ENCODE measurements around the gene SLC37A3.
A peak's percentile ranks its signal among the peaks of the same experiment; 100 is the strongest.

SLC37A3 gene

DNA sequence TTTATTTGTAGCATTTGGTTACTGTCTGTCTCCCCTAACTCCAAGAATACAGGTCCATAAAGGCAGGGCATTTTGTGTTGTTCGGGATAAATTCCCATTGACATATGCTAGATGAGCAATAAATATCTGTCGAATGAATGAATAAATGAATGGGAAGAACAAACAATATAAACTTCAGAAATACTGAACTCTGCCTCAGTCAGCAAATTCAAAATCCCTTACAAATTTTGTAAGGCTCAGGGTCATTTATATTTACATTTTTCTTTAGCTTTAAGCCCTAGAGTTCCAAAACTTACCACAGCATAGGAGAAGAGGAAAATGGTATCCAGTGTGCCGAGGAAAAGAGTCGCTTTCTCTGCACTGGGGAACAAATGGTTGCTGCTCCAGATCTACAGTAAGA is 29.0 kb downstream of the SLC37A3 start:
- H3K36me3 ChIP-seq, result peaks cover 94% of the 10 kb centered on the region
- H3K4me1 ChIP-seq (ENCODE audit: control insufficient read depth in 1 of 2, insufficient read depth in 1 of 2, low read depth in 1 of 2, low read length in 1 of 2), result no peaks in the 10 kb centered on the region
- TF ChIP-seq, protein P1, sequence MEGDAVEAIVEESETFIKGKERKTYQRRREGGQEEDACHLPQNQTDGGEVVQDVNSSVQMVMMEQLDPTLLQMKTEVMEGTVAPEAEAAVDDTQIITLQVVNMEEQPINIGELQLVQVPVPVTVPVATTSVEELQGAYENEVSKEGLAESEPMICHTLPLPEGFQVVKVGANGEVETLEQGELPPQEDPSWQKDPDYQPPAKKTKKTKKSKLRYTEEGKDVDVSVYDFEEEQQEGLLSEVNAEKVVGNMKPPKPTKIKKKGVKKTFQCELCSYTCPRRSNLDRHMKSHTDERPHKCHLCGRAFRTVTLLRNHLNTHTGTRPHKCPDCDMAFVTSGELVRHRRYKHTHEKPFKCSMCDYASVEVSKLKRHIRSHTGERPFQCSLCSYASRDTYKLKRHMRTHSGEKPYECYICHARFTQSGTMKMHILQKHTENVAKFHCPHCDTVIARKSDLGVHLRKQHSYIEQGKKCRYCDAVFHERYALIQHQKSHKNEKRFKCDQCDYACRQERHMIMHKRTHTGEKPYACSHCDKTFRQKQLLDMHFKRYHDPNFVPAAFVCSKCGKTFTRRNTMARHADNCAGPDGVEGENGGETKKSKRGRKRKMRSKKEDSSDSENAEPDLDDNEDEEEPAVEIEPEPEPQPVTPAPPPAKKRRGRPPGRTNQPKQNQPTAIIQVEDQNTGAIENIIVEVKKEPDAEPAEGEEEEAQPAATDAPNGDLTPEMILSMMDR (IDR thresholded peaks at IDR 0.05), result no peak
- H3K4me3 ChIP-seq (ENCODE audit: low read depth in 1 of 2, low read length in 1 of 2), result no peak overlapping the region
- no peaks in the 10 kb centered on the region for H3K27me3 ChIP-seq
- no peak overlapping the region for H3K27ac ChIP-seq
- H3K9me3 ChIP-seq, result no peaks in the 10 kb centered on the region

DNA sequence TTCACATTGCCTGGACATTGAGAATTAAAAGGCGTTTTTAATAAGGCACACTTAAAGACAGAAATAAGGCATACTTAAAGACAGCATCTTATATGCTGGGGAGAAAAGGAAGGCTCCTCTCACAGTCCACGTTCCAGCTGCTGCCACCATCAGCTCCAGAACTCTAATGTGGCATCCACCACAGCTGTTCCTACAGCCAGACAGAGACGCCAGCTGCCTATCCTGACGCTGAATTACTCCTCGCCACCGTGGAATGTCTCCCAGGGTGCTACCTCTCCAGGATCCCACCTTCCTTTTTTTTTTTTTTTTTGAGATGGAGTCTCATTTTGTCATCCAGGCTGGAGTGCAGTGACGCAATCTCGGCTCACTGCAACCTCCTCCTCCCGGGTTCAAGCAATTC is 30.8 kb downstream of the SLC37A3 start:
- H3K4me3 ChIP-seq (ENCODE audit: low read depth in 1 of 2, low read length in 1 of 2), result no peak overlapping the region
- no peaks in the 10 kb centered on the region for H3K27me3 ChIP-seq
- no peak overlapping the region for H3K27ac ChIP-seq
- H3K4me1 ChIP-seq (ENCODE audit: control insufficient read depth in 1 of 2, insufficient read depth in 1 of 2, low read depth in 1 of 2, low read length in 1 of 2), result no peaks in the 10 kb centered on the region
- peaks cover 83% of the 10 kb centered on the region for H3K36me3 ChIP-seq
- H3K9me3 ChIP-seq, result no peaks in the 10 kb centered on the region
- TF ChIP-seq, protein P1 (IDR thresholded peaks at IDR 0.05), result no peak

DNA sequence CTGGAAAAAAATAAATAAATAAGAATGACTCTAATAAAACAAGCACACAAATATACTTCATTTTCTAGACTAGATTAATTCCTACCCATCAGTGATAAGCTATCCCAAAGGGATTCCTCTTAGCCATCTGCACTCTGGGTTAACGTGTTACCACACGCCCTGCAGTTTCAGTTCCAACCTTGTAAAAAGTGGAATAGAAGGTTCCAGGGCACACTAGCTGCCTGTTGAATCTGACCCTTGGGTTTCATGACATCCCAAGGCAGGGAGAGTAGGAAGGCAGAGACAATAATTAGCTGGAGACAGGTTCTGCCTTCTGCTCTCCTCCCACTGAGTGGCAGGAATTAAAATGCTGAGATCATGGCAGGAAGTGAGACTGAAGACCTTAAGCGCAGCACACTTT is 33.5 kb downstream of the SLC37A3 start:
- Histone ChIP-seq H3K4me1 (ENCODE audit: control insufficient read depth in 1 of 2, insufficient read depth in 1 of 2, low read depth in 1 of 2, low read length in 1 of 2) (no peaks in the 10 kb centered on the region), H3K9me3 (no peaks in the 10 kb centered on the region), H3K4me3 (ENCODE audit: low read depth in 1 of 2, low read length in 1 of 2) (no peak overlapping the region), H3K27ac (no peak overlapping the region), H3K36me3 (peaks cover 73% of the 10 kb centered on the region), H3K27me3 (no peaks in the 10 kb centered on the region)
- TF ChIP-seq, protein P1 (IDR thresholded peaks at IDR 0.05), result no peak

DNA sequence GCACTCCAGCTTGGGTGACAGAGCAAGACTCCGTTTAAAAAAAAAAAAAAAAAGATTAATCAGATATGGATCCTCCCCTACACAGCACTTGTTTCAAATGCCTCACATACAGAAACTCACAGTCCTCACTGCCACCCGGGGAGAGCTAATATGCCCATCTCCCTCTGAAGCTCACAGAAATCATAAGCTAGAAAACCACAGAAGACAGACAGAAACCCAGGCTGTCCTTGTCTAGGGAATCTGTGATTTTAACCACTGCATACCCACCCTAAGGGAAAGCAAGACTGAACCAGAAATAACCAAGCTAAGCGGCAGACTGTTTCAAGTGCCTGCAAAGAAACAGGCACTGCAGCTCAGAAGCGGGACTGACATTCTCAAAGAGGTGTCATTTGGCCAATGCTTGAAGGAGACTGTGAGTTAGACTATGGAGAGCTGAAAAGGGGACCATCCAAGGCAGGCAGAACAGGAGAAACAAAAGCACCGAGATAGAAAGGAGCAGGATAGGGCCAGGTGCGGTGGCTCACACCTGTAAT is 37.6 kb downstream of the SLC37A3 start:
- peaks cover 65% of the 10 kb centered on the region for H3K36me3 ChIP-seq
- peaks cover 11 to 17% of the 10 kb centered on the region in 2 experiments for H3K4me1 ChIP-seq (ENCODE audit: control insufficient read depth in 1 of 2, insufficient read depth in 1 of 2, low read depth in 1 of 2, low read length in 1 of 2)
- TF ChIP-seq, protein P1 (IDR thresholded peaks at IDR 0.05), result no peak
- no peaks in the 10 kb centered on the region for H3K9me3 ChIP-seq
- no peaks in the 10 kb centered on the region for H3K27me3 ChIP-seq
- no peak overlapping the region for H3K4me3 ChIP-seq (ENCODE audit: low read depth in 1 of 2, low read length in 1 of 2)
- H3K27ac ChIP-seq, result no peak overlapping the region

DNA sequence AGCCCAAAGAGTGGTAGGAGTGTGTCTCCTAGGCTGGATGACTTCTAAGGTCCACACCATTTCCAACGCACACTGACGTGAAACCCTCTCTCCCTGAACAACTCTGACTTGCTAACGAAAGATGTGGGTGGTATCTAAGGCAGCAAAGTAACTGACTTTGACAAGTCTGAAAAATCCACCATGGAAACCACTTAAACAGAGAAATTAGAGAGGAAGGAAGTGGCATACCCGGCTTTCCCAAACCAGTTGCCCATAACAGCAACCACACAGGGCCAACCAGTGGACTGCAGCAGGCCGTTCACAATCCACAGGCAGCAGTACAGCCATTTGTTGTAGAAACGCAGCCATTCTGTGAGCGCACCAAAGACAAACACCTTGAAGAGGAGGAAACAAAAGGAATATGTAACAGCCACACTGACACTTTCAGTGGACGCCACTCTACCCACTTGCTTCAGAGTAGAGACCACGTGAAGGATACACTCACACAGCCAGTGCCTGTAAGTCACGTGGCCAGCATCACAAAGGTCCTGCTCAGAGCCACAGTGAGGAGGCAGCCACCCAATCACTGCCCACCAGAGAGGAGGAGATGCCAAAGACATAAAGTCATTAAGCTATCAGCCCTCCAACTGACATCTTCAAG is 39.8 kb downstream of the SLC37A3 start:
- Histone ChIP-seq H3K27me3 (no peaks in the 10 kb centered on the region), H3K4me3 (ENCODE audit: low read depth in 1 of 2, low read length in 1 of 2) (no peak overlapping the region), H3K9me3 (no peaks in the 10 kb centered on the region), H3K36me3 (peaks cover 68% of the 10 kb centered on the region), H3K4me1 (ENCODE audit: control insufficient read depth in 1 of 2, insufficient read depth in 1 of 2, low read depth in 1 of 2, low read length in 1 of 2) (peaks cover 11 to 17% of the 10 kb centered on the region in 2 experiments), H3K27ac (peak overlapping the region; percentile 66)
- TF ChIP-seq, protein P1 (IDR thresholded peaks at IDR 0.05), result no peak
